ENCODE measurements around the gene PSMB3.
A peak's percentile ranks its signal among the peaks of the same experiment; 100 is the strongest.

The PSMB3 gene

DNA sequence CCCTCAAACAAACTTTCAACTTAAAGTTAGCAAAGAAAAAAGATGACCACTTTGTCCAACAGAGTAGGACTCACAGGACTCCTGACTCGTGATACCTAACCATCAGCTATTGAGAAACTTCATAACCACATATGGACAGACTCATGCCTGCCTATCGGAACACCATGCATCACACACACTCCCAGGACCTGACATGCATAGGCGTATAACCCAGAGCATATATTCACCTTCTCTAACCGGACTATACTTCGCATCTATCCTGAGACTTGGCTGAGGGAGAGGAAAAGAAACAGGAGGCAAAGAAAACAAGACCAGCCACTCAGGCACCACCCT is 44.6 kb downstream of the PSMB3 start:
- no peak for DNase-seq

DNA sequence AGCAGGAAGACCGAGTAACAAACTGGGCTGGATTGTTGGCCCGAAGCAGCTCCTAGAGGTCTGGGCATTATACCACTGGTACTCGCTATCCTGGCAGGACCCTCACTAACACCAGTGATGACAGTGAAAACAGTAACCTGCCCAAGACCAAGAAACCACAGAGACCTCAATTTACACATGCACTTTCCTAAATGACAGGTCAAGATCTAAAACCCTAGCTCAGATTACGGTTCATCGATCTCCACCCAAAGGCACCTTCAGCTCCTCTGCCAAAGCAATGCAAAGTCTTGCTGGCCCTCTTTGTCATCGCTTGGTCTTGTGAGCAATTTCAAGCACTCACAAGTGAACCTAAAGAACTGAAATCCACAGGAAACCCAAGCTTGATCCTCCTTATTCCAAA is 45.3 kb downstream of the PSMB3 start:
- no peak for DNase-seq

DNA sequence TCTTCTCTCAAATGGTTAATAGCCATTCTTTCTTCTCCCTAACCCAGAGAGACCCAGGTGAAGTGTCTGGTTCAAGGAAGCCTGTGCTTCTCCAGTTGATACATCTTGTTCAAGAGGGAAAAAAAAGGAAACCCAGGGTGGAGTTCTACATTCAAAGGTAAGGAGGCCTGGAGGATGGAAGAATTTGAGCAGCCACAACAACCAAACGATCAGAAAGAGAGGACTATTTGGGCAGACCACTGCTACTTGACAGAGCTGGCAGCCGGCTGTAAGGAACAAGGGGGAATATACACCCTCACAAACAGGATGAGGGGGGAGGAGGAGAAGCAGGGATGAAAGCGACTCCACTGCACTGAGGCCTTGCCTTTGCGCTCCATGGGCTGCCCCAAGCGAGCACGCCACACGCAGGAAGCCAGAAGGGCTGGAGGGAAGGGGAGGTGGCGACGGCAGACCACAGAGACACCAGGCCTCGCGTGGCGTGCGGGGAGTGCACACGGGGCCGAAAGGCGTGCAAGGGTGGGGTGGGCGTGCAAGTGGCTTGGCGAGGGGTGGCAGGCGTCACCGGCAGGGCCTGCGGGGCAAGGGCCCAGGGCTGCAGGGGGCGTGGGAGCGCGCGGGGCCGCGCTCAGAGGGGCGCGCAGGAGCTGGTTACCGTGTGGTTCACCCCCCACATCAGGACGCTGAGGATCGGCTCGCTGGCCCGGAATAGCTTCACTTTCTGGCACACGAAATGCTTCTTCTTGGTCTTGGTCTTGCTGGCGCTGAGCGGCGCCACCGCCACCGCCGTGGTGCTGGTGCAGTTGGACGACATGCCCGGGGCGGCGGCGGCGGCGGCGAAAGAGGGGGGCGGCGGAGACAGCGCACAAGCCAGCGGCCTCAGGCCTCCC is 46.3 kb downstream of the PSMB3 start:
- peak; percentile 49 for DNase-seq

DNA sequence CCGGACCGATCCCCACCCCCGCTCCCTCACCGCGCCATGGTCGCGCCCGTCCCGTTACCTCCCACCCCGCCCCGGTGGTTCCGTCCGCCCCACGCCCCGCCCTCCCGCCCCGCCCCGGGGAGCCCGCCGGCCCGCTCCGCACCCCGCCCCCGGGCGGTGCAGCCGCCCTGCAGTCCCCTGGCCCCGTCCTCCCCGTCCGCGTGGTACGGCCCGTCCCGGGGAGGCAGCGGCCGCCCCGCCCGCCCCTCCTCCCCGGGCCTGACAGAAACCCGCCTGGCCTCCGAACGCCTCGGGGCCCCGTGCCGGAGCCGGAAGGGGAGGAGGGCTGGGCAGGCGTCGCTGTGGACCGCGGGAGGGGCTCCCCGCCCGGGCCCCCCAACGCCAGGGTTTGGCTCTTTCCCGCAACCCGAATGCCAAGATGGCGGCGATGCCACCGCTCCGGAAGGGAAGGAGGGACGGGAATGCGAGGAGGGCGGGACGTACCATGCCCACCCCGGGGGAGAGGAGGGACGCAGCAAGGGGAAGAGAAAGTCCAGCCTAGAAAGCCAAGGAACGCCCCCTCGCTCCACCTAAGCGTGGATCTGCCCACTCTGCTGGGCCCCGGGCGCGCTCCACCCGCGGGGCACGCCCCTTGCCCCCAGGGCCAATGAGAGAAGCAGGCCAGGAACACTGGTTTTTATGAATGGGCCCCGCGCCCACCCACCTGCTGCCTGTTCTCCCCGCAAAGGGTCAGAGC is 47.1 kb downstream of the PSMB3 start, which contains the start of gene PIP4K2B:
Gene PIP4K2B, minus strand, starts transcription at position 56 of the 736 bp plus-strand sequence. CDS start 132 bp downstream, outside the sequence.
- peak; percentile 99 for DNase-seq

DNA sequence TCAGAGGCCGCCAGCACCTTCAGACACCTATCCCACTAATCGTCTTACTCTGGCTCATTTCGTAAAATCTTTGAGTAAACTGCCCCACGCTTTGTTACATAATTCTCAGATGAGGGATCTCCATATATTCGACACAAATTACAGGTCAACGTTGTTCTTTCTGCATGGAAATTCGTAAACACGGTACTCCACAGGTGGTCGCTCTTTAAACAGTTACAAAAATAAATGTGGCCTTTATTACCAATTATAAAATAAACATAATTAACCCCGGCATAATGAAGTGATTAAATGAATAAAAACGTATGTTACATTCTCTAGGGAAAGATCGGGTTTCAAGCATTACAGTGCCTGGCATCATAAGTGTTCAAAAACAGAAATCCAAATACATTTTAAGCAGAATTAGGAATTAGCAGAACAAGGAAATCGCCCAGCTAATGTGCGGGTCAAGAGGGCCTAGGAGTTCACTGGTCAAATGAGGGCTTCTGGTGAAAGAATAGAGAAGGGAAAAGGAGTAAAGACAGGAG is 47.8 kb downstream of the PSMB3 start:
- DNase-seq = no peak

DNA sequence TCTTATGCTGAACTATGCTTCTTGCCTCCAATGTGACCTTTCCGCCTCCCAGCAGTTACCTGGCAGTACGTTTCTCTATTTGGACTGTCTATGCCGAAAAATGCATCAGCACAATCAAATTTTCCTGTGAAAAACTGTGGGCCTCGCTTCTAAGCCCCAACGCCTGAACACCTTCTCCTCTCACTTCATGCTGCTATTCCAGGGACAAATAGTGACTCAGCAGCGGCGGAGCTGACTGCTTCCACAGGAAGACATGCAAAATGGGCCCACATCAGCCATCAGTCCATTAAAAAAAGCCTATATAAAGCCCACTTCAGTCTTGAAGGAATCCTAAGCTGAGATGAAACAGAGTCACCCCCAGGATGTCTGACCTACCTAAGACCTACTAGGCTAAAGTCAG is 57.3 kb downstream of the PSMB3 start:
- DNase-seq = no peak

Measured in fibroblast of skin of scalp (primary cell).